Calu3 (cell line): ENCODE data around the gene LDLRAD4. TPM values are rescaled to one million over a fixed set of nuclear protein-coding genes. Genes with fewer than 3 reads are reported as not detected.

Experiments
- BruUV-seq: library from RNA; stranded (reverse); fragments of 400-500 nt; replicated peaks from 2 replicates; lab custom pipeline; 2021; lab: Mats Ljungman, UMichigan
- CTCF ChIA-PET: fragments of 300-600 bp; sonication (Branson Sonifier 250); formaldehyde crosslinking; loops from one replicate; lab custom pipeline; 2022; ENCODE audit warnings: antibody characterized with exemption; lab: Charles Lee
- DNase-seq: peaks from one replicate; pipeline ENCODE4 v3.0.0; 2022
- H3K27ac Mint-ChIP-seq: one replicate; pipeline ENCODE4 v1.8.0; 2022; ENCODE audit warnings: mixed read lengths; ENCODE audit not compliant: unreplicated experiment
- H3K27me3 Mint-ChIP-seq: one replicate; pipeline ENCODE4 v1.8.0; 2022; ENCODE audit warnings: mixed read lengths; ENCODE audit not compliant: unreplicated experiment
- H3K36me3 Mint-ChIP-seq: one replicate; pipeline ENCODE4 v1.8.0; 2022; ENCODE audit warnings: mild to moderate bottlenecking, moderate library complexity, mixed read lengths; ENCODE audit not compliant: insufficient read depth, unreplicated experiment
- H3K4me1 Mint-ChIP-seq: one replicate; pipeline ENCODE4 v1.8.0; 2022; ENCODE audit warnings: mild to moderate bottlenecking, low read depth, mixed read lengths; ENCODE audit not compliant: unreplicated experiment
- H3K4me3 Mint-ChIP-seq: one replicate; pipeline ENCODE4 v1.8.0; 2022; ENCODE audit warnings: mild to moderate bottlenecking, low read depth, moderate library complexity, mixed read lengths; ENCODE audit not compliant: unreplicated experiment
- H3K9me3 Mint-ChIP-seq: one replicate; pipeline ENCODE4 v1.8.0; 2022; ENCODE audit warnings: low read depth, mixed read lengths; ENCODE audit not compliant: unreplicated experiment
- CTCF ChIP-seq: fragments of 200-600 bp; IDR thresholded peaks from one replicate; pipeline ENCODE4 v1.8.0; 2022; ENCODE audit warnings: antibody characterized with exemption; ENCODE audit not compliant: unreplicated experiment
- intact Hi-C: fragments of 100-400 bp; cut with micrococcal nuclease; formaldehyde crosslinking; loops from one replicate; pipeline ENCODE4 v1.10.0; 2022; ENCODE audit not compliant: unreplicated experiment
- total RNA-seq: library from RNA; stranded (reverse); gene quantifications from 2 replicates; pipeline ENCODE4 v1.2.3, GENCODE V29; 2022

The LDLRAD4 gene
- total RNA-seq, 1 experiment from 2014 or later, result 0.50 TPM

- peaks cover 66% of the 10 kb centered on the region for H3K27me3 Mint-ChIP-seq
- CTCF ChIA-PET, result no interaction called here
- no peaks in the 10 kb centered on the region for H3K4me1 Mint-ChIP-seq
- no peak for TF ChIP-seq CTCF
- no TSS peak for BruUV-seq
- intact Hi-C loops, result no loop called here
- no peak overlapping the region for H3K27ac Mint-ChIP-seq
- no peak overlapping the region for H3K4me3 Mint-ChIP-seq
- no peaks in the 10 kb centered on the region for H3K36me3 Mint-ChIP-seq
- no peak for DNase-seq
- no peaks in the 10 kb centered on the region for H3K9me3 Mint-ChIP-seq
Measured at GRCh38 chr18:13184396-13184795, 34.2 kb upstream of the LDLRAD4 start.

- CTCF ChIA-PET, result no interaction called here
- Mint-ChIP-seq H3K27me3 (peaks cover 68% of the 10 kb centered on the region), H3K27ac (no peak overlapping the region), H3K9me3 (no peaks in the 10 kb centered on the region), H3K36me3 (no peaks in the 10 kb centered on the region), H3K4me3 (no peak overlapping the region), H3K4me1 (no peaks in the 10 kb centered on the region)
- TF ChIP-seq CTCF, result no peak
- BruUV-seq, result no TSS peak
- DNase-seq, result no peak
- intact Hi-C loops, result no loop called here
Measured at GRCh38 chr18:13185675-13186198, 32.8 kb upstream of the LDLRAD4 start.

GRCh38 chr18:13186687-13187086 lies 31.9 kb upstream of the LDLRAD4 start:
- H3K9me3 Mint-ChIP-seq, result no peaks in the 10 kb centered on the region
- H3K27ac Mint-ChIP-seq, result no peak overlapping the region
- H3K4me1 Mint-ChIP-seq, result no peaks in the 10 kb centered on the region
- no TSS peak for BruUV-seq
- H3K27me3 Mint-ChIP-seq, result peaks cover 71% of the 10 kb centered on the region
- no peak overlapping the region for H3K4me3 Mint-ChIP-seq
- no peak for TF ChIP-seq CTCF
- no peaks in the 10 kb centered on the region for H3K36me3 Mint-ChIP-seq
- intact Hi-C loops, result no loop called here
- no peak for DNase-seq
- CTCF ChIA-PET, result no interaction called here

GRCh38 chr18:13187498-13187897 lies 31.1 kb upstream of the LDLRAD4 start:
- peaks cover 63% of the 10 kb centered on the region for H3K27me3 Mint-ChIP-seq
- H3K4me1 Mint-ChIP-seq, result no peaks in the 10 kb centered on the region
- BruUV-seq, result no TSS peak
- no peak overlapping the region for H3K4me3 Mint-ChIP-seq
- CTCF ChIA-PET, result interaction anchor here (0.6 kb wide), 1 partner anchor 476 kb away, joined by 4 read pairs; no protein-coding TSS in a partner anchor
- no peaks in the 10 kb centered on the region for H3K36me3 Mint-ChIP-seq
- H3K9me3 Mint-ChIP-seq, result no peaks in the 10 kb centered on the region
- intact Hi-C loops, result no loop called here
- no peak for DNase-seq
- H3K27ac Mint-ChIP-seq, result no peak overlapping the region
- no peak for TF ChIP-seq CTCF
